IMR-90 (cell line): ENCODE data around the gene AUTS2. TPM values are rescaled to one million over a fixed set of nuclear protein-coding genes. Genes with fewer than 3 reads are reported as not detected.
A peak's percentile ranks its signal among the peaks of the same experiment; 100 is the strongest.

Experiments
- ATAC-seq: fragments of 200-7000 bp; cut with Tn5 transposase; 2 replicates; pipeline ENCODE4 v1.9.1; 2020; ENCODE audit warnings: low read depth, mild to moderate bottlenecking, moderate library complexity
- BruUV-seq: library from RNA; stranded (reverse); fragments of 400-500 nt; replicated peaks from 2 replicates; lab custom pipeline; 2021; lab: Mats Ljungman, UMichigan
- CTCF ChIA-PET: fragments of 300-600 bp; formaldehyde crosslinking; extraction: SDS; loops from one replicate; lab custom pipeline; 2021; ENCODE audit warnings: antibody characterized with exemption; lab: Yijun Ruan, JAX
- POLR2A ChIA-PET: fragments of 300-600 bp; sonication (Branson Sonifier 250); formaldehyde crosslinking; loops from one replicate; lab custom pipeline; 2022; ENCODE audit warnings: antibody characterized with exemption; ENCODE audit not compliant: unreplicated experiment; lab: Charles Lee
- DNase-seq: peaks from one replicate; pipeline ENCODE4 v3.0.0; 2013
- H2AFZ ChIP-seq: replicated peaks from 2 replicates; pipeline ENCODE3; 2013; ENCODE audit warnings: low read length, mild to moderate bottlenecking; ENCODE audit not compliant: poor library complexity
- H2AK5ac ChIP-seq: 2 replicates; pipeline ENCODE4 v1.6.1; 2013; ENCODE audit warnings: low read depth, low read length, inconsistent platforms
- H2AK9ac ChIP-seq: replicated peaks from 2 replicates; pipeline ENCODE3; 2013; ENCODE audit warnings: mild to moderate bottlenecking, low read depth, low read length, moderate library complexity; ENCODE audit not compliant: poor library complexity
- H2BK120ac ChIP-seq: 2 replicates; pipeline ENCODE4 v1.6.1; 2013; ENCODE audit warnings: low read depth, low read length, inconsistent platforms
- H2BK15ac ChIP-seq: 3 replicates; pipeline ENCODE4 v1.6.1; 2013; ENCODE audit warnings: low read depth, low read length, inconsistent platforms
- H2BK20ac ChIP-seq: 2 replicates; pipeline ENCODE4 v1.6.1; 2013; ENCODE audit warnings: low read depth, mild to moderate bottlenecking, inconsistent platforms, low read length, moderate library complexity
- H2BK5ac ChIP-seq: 2 replicates; pipeline ENCODE4 v1.6.1; 2013; ENCODE audit warnings: mild to moderate bottlenecking, low read depth, low read length, inconsistent platforms; ENCODE audit not compliant: poor library complexity, severe bottlenecking
- H3K14ac ChIP-seq: replicated peaks from 2 replicates; pipeline ENCODE4 v1.6.1; 2013; ENCODE audit warnings: low read depth, low read length, inconsistent platforms
- H3K18ac ChIP-seq: 2 replicates; pipeline ENCODE4 v1.6.1; 2013; ENCODE audit warnings: low read depth, low read length, control low read depth
- H3K23ac ChIP-seq: 2 replicates; pipeline ENCODE4 v1.6.1; 2013; ENCODE audit warnings: low read depth, low read length, inconsistent platforms
- H3K27ac ChIP-seq: 2 replicates; pipeline ENCODE4 v1.5.1; 2013; ENCODE audit warnings: mild to moderate bottlenecking, control low read depth, low read length; ENCODE audit not compliant: insufficient read depth
- H3K27me3 ChIP-seq: 2 replicates; pipeline ENCODE4 v1.6.1; 2013; ENCODE audit warnings: low read length; ENCODE audit not compliant: control insufficient read depth, insufficient read depth
- H3K36me3 ChIP-seq: 2 replicates; pipeline ENCODE4 v1.6.1; 2013; ENCODE audit warnings: low read length, mixed read lengths; ENCODE audit not compliant: control insufficient read depth, insufficient read depth
- H3K4ac ChIP-seq: 2 replicates; pipeline ENCODE4 v1.6.1; 2013; ENCODE audit warnings: low read depth, low read length, inconsistent platforms
- H3K4me1 ChIP-seq: 2 replicates; pipeline ENCODE4 v1.6.1; 2013; ENCODE audit warnings: low read length, mixed read lengths; ENCODE audit not compliant: control insufficient read depth, insufficient read depth
- H3K4me2 ChIP-seq: 2 replicates; pipeline ENCODE4 v1.6.1; 2013; ENCODE audit warnings: low read depth, mild to moderate bottlenecking, control low read depth, low read length, moderate library complexity
- H3K4me3 ChIP-seq: 2 replicates; pipeline ENCODE4 v1.5.1; 2013; ENCODE audit warnings: low read depth, mild to moderate bottlenecking, control low read depth, low read length, moderate library complexity; ENCODE audit not compliant: insufficient read depth
- H3K56ac ChIP-seq: 2 replicates; pipeline ENCODE4 v1.6.1; 2013; ENCODE audit warnings: low read length, inconsistent platforms; ENCODE audit not compliant: insufficient read depth; ENCODE audit errors: extremely low read depth
- H3K79me1 ChIP-seq, 2 experiments: 2 replicates each; pipeline ENCODE4 v1.6.1; 2013; ENCODE audit warnings: low read length in 2 of 2, inconsistent platforms in 1 of 2, low read depth in 1 of 2
- H3K9ac ChIP-seq: 2 replicates; pipeline ENCODE4 v1.6.1; 2013; ENCODE audit warnings: low read depth, low read length, control low read depth
- H3K9me1 ChIP-seq: 2 replicates; pipeline ENCODE4 v1.6.1; 2013; ENCODE audit warnings: low read length, inconsistent platforms; ENCODE audit not compliant: insufficient read depth
- H3K9me3 ChIP-seq: 2 replicates; pipeline ENCODE4 v1.6.1; 2013; ENCODE audit warnings: low read length; ENCODE audit not compliant: control insufficient read depth, insufficient read depth
- H4K20me1 ChIP-seq: 2 replicates; pipeline ENCODE4 v1.6.1; 2013; ENCODE audit warnings: low read length, inconsistent platforms; ENCODE audit not compliant: insufficient read depth
- H4K5ac ChIP-seq: 2 replicates; pipeline ENCODE4 v1.6.1; 2013; ENCODE audit warnings: mild to moderate bottlenecking, low read depth, low read length, control low read depth
- H4K8ac ChIP-seq, 2 experiments: 2 replicates each; pipeline ENCODE4 v1.6.1; 2013; ENCODE audit warnings: low read depth in 2 of 2, low read length in 2 of 2, control low read depth in 1 of 2, inconsistent platforms in 1 of 2
- H4K91ac ChIP-seq: 2 replicates; pipeline ENCODE4 v1.6.1; 2013; ENCODE audit warnings: low read depth, low read length, inconsistent platforms; ENCODE audit not compliant: insufficient read depth
- SMC3 ChIP-seq: fragments of 150-350 bp; IDR thresholded peaks from 2 replicates; pipeline ENCODE4 v1.6.1; 2016; ENCODE audit warnings: low read depth, mild to moderate bottlenecking, antibody characterized with exemption, low read length, moderate library complexity
- WGBS, 2 experiments: methylation state at CpG; one replicate each; pipeline versions ENCODE4 v1.1.5 to v1.1.7; 2013; ENCODE audit warnings: missing lambda C conversion rate in 2 of 2; ENCODE audit not compliant: insufficient read length in 1 of 2; ENCODE audit errors: extremely low coverage in 2 of 2; 5-methylcytosine and 5-hydroxymethylcytosine counted together
- dilution Hi-C: fragments of 300-500 bp; cut with HindIII; formaldehyde crosslinking; loops from one replicate; pipeline ENCODE4 v1.14.3; 2018; ENCODE audit warnings: low sequenced_read_pairs; ENCODE audit not compliant: unreplicated experiment
- in situ Hi-C: fragments of 300-500 bp; cut with MboI; formaldehyde crosslinking; loops from 3 replicates; pipeline ENCODE4 v1.14.3; 2019; ENCODE audit warnings: low sequenced_read_pairs, inconsistent platforms, mixed read lengths
- intact Hi-C: fragments of 100-400 bp; cut with micrococcal nuclease; formaldehyde crosslinking; loops from 2 replicates; pipeline ENCODE4 v1.10.0; 2022
- polyA plus RNA-seq, 3 experiments: library from polyadenylated mRNA; depleted of rRNA; stranded (reverse); fragments of >200 nt; gene quantifications; 2 replicates each; pipeline ENCODE4 v1.2.3, GENCODE V29; 2012; ENCODE audit warnings: low replicate concordance in 1 of 3
- total RNA-seq: library from RNA; depleted of rRNA; stranded (reverse); fragments of >200 nt; gene quantifications from 2 replicates; pipeline ENCODE4 v1.2.3, GENCODE V29; 2012

AUTS2 gene
- total and polyA plus RNA-seq, 2 of the 4 experiments (the other 2 are of a cell fraction), result 0.90 to 3.0 TPM

- ATAC-seq (peak; percentile 66), DNase-seq (no peak)
- Histone ChIP-seq H3K9me3 (no peaks in the 10 kb centered on the region), H3K18ac (no peak overlapping the region), H3K23ac (no peak overlapping the region), H4K5ac (no peak overlapping the region), H3K36me3 (no peaks in the 10 kb centered on the region), H2AK9ac (no peak overlapping the region), H3K4me2 (no peak overlapping the region), H4K8ac (no peak overlapping the region), H2BK5ac (no peak overlapping the region), H4K91ac (no peak overlapping the region), H3K9me1 (no peaks in the 10 kb centered on the region), H3K79me1 (no peaks in the 10 kb centered on the region), H2BK120ac (no peak overlapping the region), H2AK5ac (no peak overlapping the region), H3K56ac (no peak overlapping the region), H3K27me3 (no peaks in the 10 kb centered on the region), H3K4ac (no peak overlapping the region), H2BK15ac (no peak overlapping the region), H4K20me1 (no peaks in the 10 kb centered on the region), H3K14ac (no peak overlapping the region), H3K27ac (no peak overlapping the region), H2AFZ (no peak overlapping the region), H3K4me1 (no peaks in the 10 kb centered on the region), H3K4me3 (no peak overlapping the region), H3K9ac (no peak overlapping the region), H2BK20ac (no peak overlapping the region)
- in situ Hi-C loops (no loop called here), dilution Hi-C loops (no loop called here), intact Hi-C loops (no loop called here)
- no CpG with 5 or more reads among the region's 1 CpG for WGBS, 2 experiments
- ChIA-PET POLR2A (no interaction called here), CTCF (no interaction called here)
- TF ChIP-seq SMC3, result no peak
- BruUV-seq, result no TSS peak
These were observed 159.7 kb downstream of the AUTS2 start for GRCh38 chr7:69757981-69758430.
